Erythroblast (primary cell): ENCODE results near the gene CCDC102A.

Experiments used
- GATA1 ChIP-seq: IDR thresholded peaks from 2 replicates; pipeline ENCODE4 v1.6.1; 2011; ENCODE audit warnings: low read depth, mild to moderate bottlenecking, control low read depth, low read length, moderate library complexity
- POLR2A ChIP-seq: IDR thresholded peaks from 2 replicates; pipeline ENCODE4 v1.6.1; 2011; ENCODE audit warnings: mild to moderate bottlenecking, low read length

- TF ChIP-seq POLR2A, result no peak
- TF ChIP-seq GATA1, result no peak
These were observed 26.1 kb downstream of the CCDC102A start for GRCh38 chr16:57510016-57510871.
